ENCODE data around the gene DTX3.
"Not testable (repeated sequence)": the region's sequence is repeated elsewhere in the genome, so short reads cannot be mapped to it uniquely, and the experiment has no call there.

Gene DTX3

DNA sequence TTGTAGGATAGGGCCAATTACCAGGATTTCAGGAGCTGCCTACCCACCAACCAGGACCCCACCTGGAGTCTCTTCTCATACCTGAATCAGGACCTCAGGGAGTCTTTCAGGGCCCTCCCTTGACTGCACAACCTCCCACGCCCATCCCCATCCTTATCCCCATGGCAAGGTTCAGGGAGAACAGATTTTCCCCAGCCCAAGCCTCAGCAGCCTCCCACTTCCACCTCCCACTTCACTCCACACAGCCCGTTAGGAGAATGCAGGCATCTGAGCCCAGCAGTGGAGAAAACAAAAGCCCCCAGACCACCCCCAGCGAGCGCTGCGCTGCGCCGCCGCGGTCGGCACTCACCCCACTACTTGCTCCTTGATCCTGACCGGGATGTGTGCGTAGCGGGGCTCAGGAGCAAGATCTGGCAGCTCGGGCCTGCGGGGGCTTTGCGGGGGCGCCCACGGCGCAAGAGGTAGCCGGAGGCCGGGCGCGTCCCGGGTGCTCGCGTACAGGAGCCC lies 27.0 kb downstream of the DTX3 start:
- FAIRE-seq (no peak), DNase-seq (ENCODE audit: low spot score) (no peak)

DNA sequence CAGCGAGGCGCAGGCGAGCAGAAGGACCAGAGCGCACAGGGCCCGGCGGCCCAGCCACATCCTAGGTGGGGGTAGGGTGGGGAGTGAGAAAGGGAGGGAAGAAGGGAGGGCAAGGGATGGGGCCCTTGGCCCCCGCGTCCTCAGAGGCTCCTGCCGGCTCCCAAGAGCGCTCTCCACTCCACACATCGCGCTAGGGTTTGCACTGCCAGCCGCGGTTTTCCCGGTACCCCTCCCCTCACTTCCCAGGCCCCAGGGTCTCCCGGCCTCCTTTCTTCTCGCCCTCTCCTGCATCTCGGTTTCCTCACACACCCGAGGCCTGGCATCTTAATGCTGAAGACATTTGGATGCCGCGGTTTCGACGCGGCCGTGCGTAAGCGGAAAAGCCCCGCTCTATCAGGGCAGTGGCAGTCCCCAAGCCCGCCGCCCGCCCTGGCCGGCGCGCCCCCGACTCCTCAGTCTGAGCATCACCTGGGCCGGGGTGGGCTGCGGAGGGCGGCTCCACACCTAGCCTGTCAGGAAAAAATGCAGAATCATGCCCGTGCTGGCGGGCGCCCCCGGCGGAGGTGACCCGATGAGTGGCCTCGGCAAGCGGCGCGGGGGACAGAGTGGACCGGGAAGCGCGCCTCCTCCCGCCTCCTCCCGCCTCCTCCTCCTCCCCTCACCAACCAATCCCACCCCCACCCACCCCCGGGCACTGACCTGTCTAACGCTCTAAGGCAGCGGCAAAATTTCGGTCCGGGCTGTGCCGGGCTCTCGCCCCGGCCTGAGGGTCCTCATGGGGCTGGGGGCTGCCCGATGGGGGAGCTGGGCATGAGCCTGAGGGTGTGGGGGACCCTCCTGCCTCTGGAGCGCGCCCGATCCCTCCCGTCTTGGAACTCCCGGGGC lies 27.7 kb downstream of the DTX3 start:
- DNase-seq (ENCODE audit: low spot score) = peak; percentile 41
- no peak for FAIRE-seq

DNA sequence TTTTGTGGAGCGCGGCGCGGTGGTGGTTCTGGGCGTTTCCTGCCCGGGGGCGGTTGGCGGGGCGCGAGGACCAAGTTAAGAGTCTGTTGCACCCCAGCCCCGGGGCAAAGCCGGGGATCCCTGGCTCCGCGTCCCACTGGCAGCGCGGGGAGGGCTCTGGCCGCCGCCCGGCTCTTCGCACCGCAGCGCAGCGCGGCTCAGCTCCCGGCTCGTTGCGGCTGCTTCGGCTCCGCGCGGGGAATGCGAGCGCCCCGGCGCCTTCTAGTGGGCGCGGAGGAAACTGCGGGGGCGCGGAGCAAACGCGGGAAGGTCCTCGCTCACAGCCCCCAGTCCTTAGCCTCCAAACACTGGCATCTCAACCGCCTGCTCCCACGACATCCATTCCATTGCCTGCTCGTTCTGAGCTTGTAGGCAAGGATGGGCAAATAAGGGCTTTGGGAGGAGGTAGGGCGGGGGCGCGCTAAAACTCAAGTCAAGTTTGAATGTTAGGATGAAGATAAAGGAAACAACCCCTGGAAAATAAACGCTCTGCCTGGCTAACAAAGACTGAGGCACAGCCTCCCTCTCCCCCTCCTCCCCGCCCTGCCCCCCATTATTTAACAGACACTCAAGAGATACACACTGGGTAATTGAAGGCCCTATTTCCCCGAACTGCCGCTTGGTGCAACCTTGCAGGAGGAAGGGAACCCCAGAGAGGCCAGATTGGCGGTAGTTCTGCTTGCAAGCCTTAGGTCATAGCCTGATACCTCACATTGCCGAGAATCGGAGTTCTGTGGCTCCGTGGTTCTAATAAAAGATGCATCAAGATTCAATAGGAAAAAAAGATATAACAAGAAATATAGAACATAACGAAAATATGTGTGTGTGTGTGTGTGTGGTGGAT lies 28.6 kb downstream of the DTX3 start, which contains the start of gene B4GALNT1:
Gene B4GALNT1, minus strand, starts transcription at position 244 of the 883 bp plus-strand sequence. CDS start 1,069 bp downstream, outside the sequence.
- FAIRE-seq = peak; percentile 40
- peak; percentile 91 for DNase-seq (ENCODE audit: low spot score)

DNA sequence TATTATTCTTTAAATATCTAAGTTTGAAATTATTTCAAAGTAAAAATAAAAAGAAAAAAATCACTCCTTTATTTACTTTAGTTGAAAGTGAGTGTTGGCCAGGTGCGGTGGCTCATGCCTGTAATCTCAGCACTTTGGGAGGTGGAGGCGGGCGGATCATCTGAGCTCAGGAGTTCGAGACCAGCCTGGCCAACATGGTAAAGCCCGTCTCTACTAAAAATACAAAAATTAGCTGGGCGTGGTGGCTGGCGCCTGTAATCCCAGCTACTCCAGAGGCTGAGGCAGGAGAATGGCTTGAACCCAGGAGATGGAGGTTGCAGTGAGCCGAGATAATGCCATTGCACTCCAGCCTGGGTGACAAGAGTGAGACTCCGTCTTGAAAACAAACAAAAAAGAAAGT lies 32.1 kb downstream of the DTX3 start:
- not testable (repeated sequence) for DNase-seq (ENCODE audit: low spot score); FAIRE-seq

DNA sequence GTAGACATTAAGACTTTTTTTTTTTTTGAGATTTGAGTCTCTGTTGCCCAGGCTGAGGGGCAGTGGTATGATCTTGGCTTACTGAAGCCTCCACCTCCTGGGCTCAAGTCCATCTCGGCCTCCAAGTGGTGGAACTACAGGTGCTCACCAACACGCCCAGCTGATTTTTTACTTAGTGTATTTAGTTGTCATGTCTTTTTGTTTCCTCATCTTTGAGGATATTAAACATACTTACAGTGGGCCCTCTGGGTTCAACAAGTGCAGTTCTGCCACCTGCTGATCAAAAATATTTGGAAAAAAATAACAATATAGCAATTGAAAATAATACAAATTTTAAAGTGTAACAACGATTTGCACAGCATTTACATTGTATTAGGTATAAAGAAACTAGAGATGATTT lies 32.7 kb downstream of the DTX3 start:
- FAIRE-seq = no peak
- peak; percentile 2 for DNase-seq (ENCODE audit: low spot score)

DNA sequence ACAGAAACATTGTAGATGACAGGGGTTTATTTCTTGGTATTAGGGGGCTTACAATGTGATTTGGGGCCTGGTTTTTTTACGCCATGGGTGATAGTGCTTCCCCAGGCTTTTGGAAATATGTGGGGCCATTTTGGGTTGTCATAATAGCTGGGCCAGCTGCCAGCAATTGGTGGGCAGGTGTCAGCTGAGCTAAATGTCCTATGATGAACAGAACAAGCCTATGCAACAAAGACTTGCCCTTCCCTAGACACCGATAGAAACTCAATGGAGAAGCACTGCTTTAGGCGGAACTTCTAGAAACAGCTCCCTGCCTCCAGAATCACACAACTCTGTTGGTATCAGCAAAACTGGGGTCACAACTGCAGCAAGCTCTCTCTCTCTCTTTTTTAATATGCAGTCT lies 33.5 kb downstream of the DTX3 start:
- DNase-seq (ENCODE audit: low spot score) (no peak), FAIRE-seq (no peak)

DNA sequence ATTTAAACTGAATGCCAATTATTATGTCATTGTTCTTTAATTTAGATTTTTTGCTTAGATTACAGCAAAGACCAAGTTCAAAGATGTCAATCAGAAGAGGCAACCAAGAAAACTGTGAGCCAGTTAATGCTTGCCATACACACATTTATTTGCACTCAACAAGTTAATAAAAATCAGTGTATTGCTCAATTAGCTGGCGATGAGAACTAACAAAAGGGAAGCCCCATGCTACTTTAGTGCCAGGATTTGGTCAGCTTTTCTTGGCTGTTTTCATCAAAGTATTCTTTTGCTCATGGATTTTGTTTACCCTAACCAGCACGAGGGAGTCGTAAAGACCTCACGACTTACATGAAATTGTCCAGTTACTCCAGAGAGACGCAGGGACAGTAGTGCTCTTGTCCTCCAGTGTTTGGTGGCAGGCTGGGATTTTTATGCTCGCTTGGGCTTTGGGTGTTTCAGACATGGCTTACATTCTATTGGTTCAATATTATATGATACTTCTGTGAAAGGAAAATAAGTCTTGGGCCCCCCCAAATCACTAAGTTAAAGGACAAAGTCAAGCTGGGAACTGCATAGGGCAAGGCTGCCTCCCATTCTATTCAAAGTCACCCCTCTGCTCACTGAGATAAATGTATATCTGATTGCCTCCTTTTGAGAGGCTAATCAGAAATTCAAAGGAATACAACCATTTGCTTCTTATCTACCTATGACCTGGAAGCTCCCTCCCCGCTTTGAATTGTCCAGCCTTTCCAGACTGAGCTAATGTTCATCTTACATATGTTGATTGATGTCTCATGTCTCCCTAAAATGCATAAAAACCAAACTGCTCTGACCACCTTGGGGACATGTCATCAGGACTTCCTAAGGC lies 35.8 kb downstream of the DTX3 start:
- DNase-seq (ENCODE audit: low spot score) (no peak), FAIRE-seq (no peak)

DNA sequence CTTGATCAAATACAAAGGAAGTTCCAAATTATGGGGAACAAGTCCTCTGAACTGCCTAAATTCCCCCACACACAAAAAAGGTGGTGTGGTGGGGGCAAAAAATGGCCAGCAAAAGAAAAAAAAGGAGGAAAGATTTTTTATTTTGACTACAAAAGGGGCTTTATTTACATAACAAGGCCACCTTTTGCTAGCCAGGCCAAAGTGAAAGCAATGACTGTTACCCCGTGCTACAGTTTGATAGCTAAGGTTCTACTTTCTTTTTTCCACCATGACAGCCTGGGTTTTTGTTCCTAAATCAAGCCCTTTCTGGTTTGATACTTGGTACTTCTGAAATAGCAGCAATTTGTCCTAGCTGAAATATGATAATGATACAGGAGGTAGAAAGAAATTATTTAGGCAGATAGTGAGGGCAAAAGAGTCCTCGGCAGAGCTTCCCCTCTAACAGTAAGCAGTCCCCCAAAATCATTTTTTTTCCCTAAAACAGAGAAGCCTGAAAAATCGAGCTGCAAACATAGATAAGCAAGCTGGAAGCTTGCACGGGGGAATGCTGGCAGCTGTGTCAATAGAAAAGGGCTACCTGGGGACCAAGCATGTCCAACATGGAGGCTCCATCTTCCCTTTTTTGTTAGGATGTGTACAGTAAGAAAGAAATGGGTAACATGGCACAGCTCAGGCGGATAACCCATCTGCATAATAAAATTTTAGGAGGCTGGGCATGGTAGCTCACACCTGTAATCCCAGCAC lies 37.2 kb downstream of the DTX3 start:
- no peak for FAIRE-seq
- no peak for DNase-seq (ENCODE audit: low spot score)

DNA sequence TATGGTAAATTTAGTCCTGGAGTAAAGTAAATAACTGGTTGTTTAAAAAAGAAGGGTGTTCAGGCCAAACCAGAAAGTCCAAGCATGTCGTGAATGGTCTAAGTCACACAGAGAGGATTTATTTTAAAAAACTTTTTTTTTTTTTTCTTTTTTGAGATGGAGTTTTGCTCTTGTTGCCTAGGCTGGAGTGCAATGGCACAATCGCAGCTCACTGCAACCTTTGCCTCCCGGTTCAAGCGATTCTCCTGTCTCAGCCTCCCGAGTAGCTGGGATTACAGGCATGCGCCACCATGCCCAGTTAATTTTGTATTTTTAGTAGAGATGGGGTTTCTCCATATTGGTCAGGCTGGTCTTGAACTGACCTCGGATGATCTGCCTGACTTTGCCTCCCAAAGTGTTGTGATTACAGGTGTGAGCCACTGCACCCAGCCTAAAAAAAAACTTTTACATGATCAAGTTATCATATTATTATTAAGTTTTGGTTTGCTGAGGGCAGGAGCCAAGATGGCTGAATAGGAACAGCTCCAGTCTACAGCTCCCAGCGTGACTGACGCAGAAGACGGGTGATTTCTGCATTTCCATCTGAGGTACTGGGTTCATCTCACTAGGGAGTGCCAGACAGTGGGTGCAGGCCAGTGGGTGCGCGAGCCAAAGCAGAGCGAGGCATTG lies 41.5 kb downstream of the DTX3 start:
- FAIRE-seq; DNase-seq (ENCODE audit: low spot score): not testable (repeated sequence)

DNA sequence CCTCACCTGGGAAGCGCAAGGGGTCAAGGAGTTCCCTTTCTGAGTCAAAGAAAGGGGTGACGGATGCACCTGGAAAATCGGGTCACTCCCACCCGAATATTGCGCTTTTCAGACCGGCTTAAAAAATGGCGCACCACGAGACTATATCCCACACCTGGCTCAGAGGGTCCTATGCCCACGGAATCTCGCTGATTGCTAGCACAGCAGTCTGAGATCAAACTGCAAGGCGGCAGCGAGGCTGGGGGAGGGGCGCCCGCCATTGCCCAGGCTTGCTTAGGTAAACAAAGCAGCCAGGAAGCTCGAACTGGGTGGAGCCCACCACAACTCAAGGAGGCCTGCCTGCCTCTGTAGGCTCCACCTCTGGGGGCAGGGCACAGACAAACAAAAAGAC lies 42.0 kb downstream of the DTX3 start:
- not testable (repeated sequence) for DNase-seq (ENCODE audit: low spot score); FAIRE-seq

DNA sequence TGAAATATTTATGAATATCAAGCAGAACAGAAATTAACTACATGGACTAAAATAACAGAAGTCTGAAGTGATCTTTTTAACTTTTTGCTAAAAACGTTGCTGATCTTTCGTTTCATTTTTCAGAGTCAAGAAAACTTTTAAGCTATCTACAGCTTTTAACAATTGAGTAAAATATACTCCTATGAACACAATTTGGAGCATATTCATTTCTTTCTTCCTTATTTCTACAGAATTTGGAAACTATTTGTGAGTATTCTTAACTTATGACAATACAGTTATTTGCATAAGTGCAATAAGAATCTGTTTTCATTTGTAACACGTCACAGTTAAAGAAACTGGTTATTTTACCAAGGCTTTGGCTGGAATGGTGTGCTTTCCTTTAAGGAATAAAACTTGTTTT lies 49.4 kb downstream of the DTX3 start:
- FAIRE-seq (no peak), DNase-seq (ENCODE audit: low spot score) (no peak)

DNA sequence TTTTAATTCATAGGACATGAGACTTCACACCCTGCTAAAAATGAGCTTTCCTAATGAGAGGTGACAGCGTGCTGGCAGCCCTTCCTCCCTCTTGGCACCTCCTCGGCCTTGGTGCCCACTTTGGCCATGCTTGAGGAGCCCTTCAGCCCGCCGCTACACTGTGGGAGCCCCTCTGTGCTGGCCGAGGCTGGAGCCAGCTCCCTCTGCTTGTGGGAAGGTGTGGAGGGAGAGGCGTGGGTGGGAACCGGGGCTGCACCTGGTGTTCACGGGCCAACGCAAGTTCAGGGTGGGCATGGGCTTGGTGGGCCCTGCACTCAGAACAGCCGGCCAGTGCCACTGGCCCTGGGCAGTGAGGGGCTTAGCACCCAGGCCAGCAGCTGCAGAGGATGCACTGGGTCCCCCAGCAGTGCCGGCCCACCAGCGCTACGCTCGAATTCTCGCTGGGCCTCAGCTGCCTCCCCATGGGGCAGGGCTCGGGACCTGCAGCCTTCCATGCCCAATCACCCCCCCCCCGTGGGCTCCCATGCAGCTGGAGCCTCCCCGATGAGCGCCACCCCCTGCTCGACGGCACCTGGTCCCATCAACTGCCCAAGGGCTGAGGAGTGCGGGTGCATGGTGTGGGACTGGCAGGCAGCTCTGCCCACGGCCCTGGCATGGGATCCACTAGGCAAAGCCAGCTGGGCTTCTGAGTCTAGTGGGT lies 51.1 kb downstream of the DTX3 start:
- FAIRE-seq (no peak), DNase-seq (ENCODE audit: low spot score) (no peak)

DNA sequence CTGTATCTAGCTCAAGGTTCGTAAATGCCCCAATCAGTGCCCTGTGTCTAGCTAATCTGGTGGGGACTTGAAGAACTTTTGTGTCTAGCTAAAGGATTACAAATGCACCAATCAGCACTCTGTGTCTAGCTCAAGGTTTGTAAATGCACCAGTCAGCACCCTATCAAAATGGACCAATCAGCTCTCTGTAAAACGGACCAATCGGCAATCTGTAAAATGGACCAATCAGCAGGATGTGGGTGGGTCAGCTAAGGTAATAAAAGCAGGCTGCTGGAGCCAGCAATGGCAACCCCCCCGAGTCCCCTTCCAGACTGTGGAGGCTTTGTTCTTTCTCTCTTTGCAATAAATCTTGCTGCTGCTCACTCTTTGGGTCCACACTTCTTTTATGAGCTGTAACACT lies 51.8 kb downstream of the DTX3 start:
- FAIRE-seq; DNase-seq (ENCODE audit: low spot score): not testable (repeated sequence)

DNA sequence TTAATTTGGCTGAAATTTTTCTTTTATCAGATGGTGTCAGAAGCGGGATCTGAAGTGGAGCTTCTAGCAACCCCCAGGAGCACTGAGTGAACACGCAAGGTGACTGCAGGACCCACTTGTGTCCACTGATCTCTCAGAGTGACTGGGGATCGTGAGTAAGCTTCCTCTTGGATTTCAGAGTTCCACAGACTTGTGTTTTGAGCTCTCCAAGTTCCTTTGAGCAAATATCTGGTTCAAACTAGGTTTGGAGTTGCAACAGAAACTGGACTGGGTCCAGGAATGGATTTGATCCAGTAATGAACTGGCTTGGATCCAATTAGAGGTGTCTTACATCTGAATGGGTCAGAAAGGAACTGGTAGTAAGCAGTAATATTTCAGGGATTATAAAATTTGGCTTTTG lies 53.1 kb downstream of the DTX3 start:
- DNase-seq (ENCODE audit: low spot score) = no peak
- no peak for FAIRE-seq

DNA sequence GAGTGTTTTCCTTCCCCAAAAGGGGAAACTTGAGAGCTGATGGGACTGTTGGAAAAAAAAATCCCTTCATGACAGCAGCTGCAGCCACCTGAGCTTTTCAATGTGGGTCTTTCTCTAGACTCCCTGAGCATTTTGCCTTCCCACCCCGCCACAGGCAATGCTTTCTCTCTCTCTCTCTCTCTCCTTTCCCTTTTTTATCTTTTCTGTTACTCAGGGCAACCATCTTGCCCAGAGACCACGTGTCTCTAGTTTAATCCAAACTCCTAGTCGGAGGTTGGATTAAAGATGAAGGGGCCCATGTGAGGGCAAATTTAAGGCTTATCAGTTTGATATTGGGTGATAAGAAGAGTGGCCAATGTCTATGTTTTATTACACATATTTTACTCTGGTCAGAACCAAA lies 54.3 kb downstream of the DTX3 start:
- no peak for FAIRE-seq
- no peak for DNase-seq (ENCODE audit: low spot score)
